ENCODE measurements around the gene TMEM87B.

Gene TMEM87B

GRCh38 chr2:112074506-112074905, 19.4 kb downstream of the TMEM87B start:
- Histone ChIP-seq H3K36me3 (ENCODE audit: control insufficient read depth in 1 of 2, insufficient read depth in 2 of 2, low read length in 2 of 2) (peaks cover 22 to 29% of the 10 kb centered on the region in 2 donors), H3K9me3 (ENCODE audit: control insufficient read depth in 1 of 2, low read length in 2 of 2) (no peaks in the 10 kb centered on the region), H3K27ac (ENCODE audit: low read length) (no peak overlapping the region), H3K4me3 (ENCODE audit: low read depth in 1 of 2, low read length in 2 of 2) (no peak overlapping the region), H3K27me3 (ENCODE audit: low read depth, low read length) (no peaks in the 10 kb centered on the region), H3K4me1 (ENCODE audit: control insufficient read depth in 1 of 2, insufficient read depth in 2 of 2, low read length in 2 of 2) (no peaks in the 10 kb centered on the region)

GRCh38 chr2:112075490-112076260, 20.6 kb downstream of the TMEM87B start:
- no peak overlapping the region for H3K4me3 ChIP-seq (ENCODE audit: low read depth in 1 of 2, low read length in 2 of 2)
- no peaks in the 10 kb centered on the region for H3K9me3 ChIP-seq (ENCODE audit: control insufficient read depth in 1 of 2, low read length in 2 of 2)
- peaks cover 22 to 30% of the 10 kb centered on the region in 2 donors for H3K36me3 ChIP-seq (ENCODE audit: control insufficient read depth in 1 of 2, insufficient read depth in 2 of 2, low read length in 2 of 2)
- H3K27ac ChIP-seq (ENCODE audit: low read length): peak overlapping the region; percentile 23
- no peaks in the 10 kb centered on the region for H3K27me3 ChIP-seq (ENCODE audit: low read depth, low read length)
- no peaks in the 10 kb centered on the region for H3K4me1 ChIP-seq (ENCODE audit: control insufficient read depth in 1 of 2, insufficient read depth in 2 of 2, low read length in 2 of 2)

- Histone ChIP-seq H3K27me3 (ENCODE audit: low read depth, low read length) (no peaks in the 10 kb centered on the region), H3K27ac (ENCODE audit: low read length) (no peak overlapping the region), H3K4me3 (ENCODE audit: low read depth in 1 of 2, low read length in 2 of 2) (no peak overlapping the region), H3K9me3 (ENCODE audit: control insufficient read depth in 1 of 2, low read length in 2 of 2) (no peaks in the 10 kb centered on the region), H3K36me3 (ENCODE audit: control insufficient read depth in 1 of 2, insufficient read depth in 2 of 2, low read length in 2 of 2) (peaks cover 36 to 47% of the 10 kb centered on the region in 2 donors), H3K4me1 (ENCODE audit: control insufficient read depth in 1 of 2, insufficient read depth in 2 of 2, low read length in 2 of 2) (no peaks in the 10 kb centered on the region)
Observed at GRCh38 chr2:112077814-112078213, 22.7 kb downstream of the TMEM87B start.

GRCh38 chr2:112081262-112081661, 26.2 kb downstream of the TMEM87B start:
- H3K27me3 ChIP-seq (ENCODE audit: low read depth, low read length): no peaks in the 10 kb centered on the region
- no peaks in the 10 kb centered on the region for H3K4me1 ChIP-seq (ENCODE audit: control insufficient read depth in 1 of 2, insufficient read depth in 2 of 2, low read length in 2 of 2)
- H3K4me3 ChIP-seq (ENCODE audit: low read depth in 1 of 2, low read length in 2 of 2): no peak overlapping the region
- no peaks in the 10 kb centered on the region for H3K9me3 ChIP-seq (ENCODE audit: control insufficient read depth in 1 of 2, low read length in 2 of 2)
- H3K27ac ChIP-seq (ENCODE audit: low read length): no peak overlapping the region
- H3K36me3 ChIP-seq (ENCODE audit: control insufficient read depth in 1 of 2, insufficient read depth in 2 of 2, low read length in 2 of 2): peaks cover 48 to 51% of the 10 kb centered on the region in 2 donors

- no peaks in the 10 kb centered on the region for H3K9me3 ChIP-seq (ENCODE audit: control insufficient read depth in 1 of 2, low read length in 2 of 2)
- H3K4me3 ChIP-seq (ENCODE audit: low read depth in 1 of 2, low read length in 2 of 2): no peak overlapping the region
- peaks cover 59 to 62% of the 10 kb centered on the region in 2 donors for H3K36me3 ChIP-seq (ENCODE audit: control insufficient read depth in 1 of 2, insufficient read depth in 2 of 2, low read length in 2 of 2)
- H3K27ac ChIP-seq (ENCODE audit: low read length): peak overlapping the region; percentile 21
- H3K27me3 ChIP-seq (ENCODE audit: low read depth, low read length): no peaks in the 10 kb centered on the region
- H3K4me1 ChIP-seq (ENCODE audit: control insufficient read depth in 1 of 2, insufficient read depth in 2 of 2, low read length in 2 of 2): no peaks in the 10 kb centered on the region
Observed at GRCh38 chr2:112084689-112085374, 29.8 kb downstream of the TMEM87B start.

GRCh38 chr2:112085375-112085730, 30.3 kb downstream of the TMEM87B start:
- Histone ChIP-seq H3K36me3 (ENCODE audit: control insufficient read depth in 1 of 2, insufficient read depth in 2 of 2, low read length in 2 of 2) (peaks cover 65 to 66% of the 10 kb centered on the region in 2 donors), H3K4me3 (ENCODE audit: low read depth in 1 of 2, low read length in 2 of 2) (no peak overlapping the region), H3K9me3 (ENCODE audit: control insufficient read depth in 1 of 2, low read length in 2 of 2) (no peaks in the 10 kb centered on the region), H3K4me1 (ENCODE audit: control insufficient read depth in 1 of 2, insufficient read depth in 2 of 2, low read length in 2 of 2) (no peaks in the 10 kb centered on the region), H3K27ac (ENCODE audit: low read length) (peak overlapping the region; percentile 21), H3K27me3 (ENCODE audit: low read depth, low read length) (no peaks in the 10 kb centered on the region)

- Histone ChIP-seq H3K4me1 (ENCODE audit: control insufficient read depth in 1 of 2, insufficient read depth in 2 of 2, low read length in 2 of 2) (no peaks in the 10 kb centered on the region), H3K36me3 (ENCODE audit: control insufficient read depth in 1 of 2, insufficient read depth in 2 of 2, low read length in 2 of 2) (peaks cover 62 to 67% of the 10 kb centered on the region in 2 donors), H3K27me3 (ENCODE audit: low read depth, low read length) (no peaks in the 10 kb centered on the region), H3K9me3 (ENCODE audit: control insufficient read depth in 1 of 2, low read length in 2 of 2) (no peaks in the 10 kb centered on the region), H3K4me3 (ENCODE audit: low read depth in 1 of 2, low read length in 2 of 2) (no peak overlapping the region), H3K27ac (ENCODE audit: low read length) (no peak overlapping the region)
Observed at GRCh38 chr2:112085916-112086669, 31.0 kb downstream of the TMEM87B start.

GRCh38 chr2:112087346-112088020, 32.4 kb downstream of the TMEM87B start:
- Histone ChIP-seq H3K4me3 (ENCODE audit: low read depth in 1 of 2, low read length in 2 of 2) (no peak overlapping the region), H3K9me3 (ENCODE audit: control insufficient read depth in 1 of 2, low read length in 2 of 2) (no peaks in the 10 kb centered on the region), H3K36me3 (ENCODE audit: control insufficient read depth in 1 of 2, insufficient read depth in 2 of 2, low read length in 2 of 2) (peaks cover 49 to 56% of the 10 kb centered on the region in 2 donors), H3K27ac (ENCODE audit: low read length) (no peak overlapping the region), H3K27me3 (ENCODE audit: low read depth, low read length) (no peaks in the 10 kb centered on the region), H3K4me1 (ENCODE audit: control insufficient read depth in 1 of 2, insufficient read depth in 2 of 2, low read length in 2 of 2) (no peaks in the 10 kb centered on the region)

- Histone ChIP-seq H3K4me3 (ENCODE audit: low read depth in 1 of 2, low read length in 2 of 2) (no peak overlapping the region), H3K36me3 (ENCODE audit: control insufficient read depth in 1 of 2, insufficient read depth in 2 of 2, low read length in 2 of 2) (peaks cover 38 to 51% of the 10 kb centered on the region in 2 donors), H3K27ac (ENCODE audit: low read length) (no peak overlapping the region), H3K9me3 (ENCODE audit: control insufficient read depth in 1 of 2, low read length in 2 of 2) (no peaks in the 10 kb centered on the region), H3K4me1 (ENCODE audit: control insufficient read depth in 1 of 2, insufficient read depth in 2 of 2, low read length in 2 of 2) (no peaks in the 10 kb centered on the region), H3K27me3 (ENCODE audit: low read depth, low read length) (no peaks in the 10 kb centered on the region)
Observed at GRCh38 chr2:112089375-112089774, 34.3 kb downstream of the TMEM87B start.

- Histone ChIP-seq H3K27ac (ENCODE audit: low read length) (no peak overlapping the region), H3K27me3 (ENCODE audit: low read depth, low read length) (no peaks in the 10 kb centered on the region), H3K9me3 (ENCODE audit: control insufficient read depth in 1 of 2, low read length in 2 of 2) (no peaks in the 10 kb centered on the region), H3K36me3 (ENCODE audit: control insufficient read depth in 1 of 2, insufficient read depth in 2 of 2, low read length in 2 of 2) (peaks cover 15 to 32% of the 10 kb centered on the region in 2 donors), H3K4me3 (ENCODE audit: low read depth in 1 of 2, low read length in 2 of 2) (no peak overlapping the region), H3K4me1 (ENCODE audit: control insufficient read depth in 1 of 2, insufficient read depth in 2 of 2, low read length in 2 of 2) (peaks cover 0 to 3% of the 10 kb centered on the region in 2 donors)
Observed at GRCh38 chr2:112092286-112093041, 37.4 kb downstream of the TMEM87B start.
